GM12872 (cell line): ENCODE data around the gene SARS1.
A peak's percentile ranks its signal among the peaks of the same experiment; 100 is the strongest.

Experiments
- CTCF ChIP-seq: IDR thresholded peaks from 3 replicates; pipeline ENCODE4 v1.5.1; 2011; ENCODE audit warnings: low read depth, mild to moderate bottlenecking, low read length, moderate library complexity; ENCODE audit not compliant: insufficient read depth

The SARS1 gene

DNA sequence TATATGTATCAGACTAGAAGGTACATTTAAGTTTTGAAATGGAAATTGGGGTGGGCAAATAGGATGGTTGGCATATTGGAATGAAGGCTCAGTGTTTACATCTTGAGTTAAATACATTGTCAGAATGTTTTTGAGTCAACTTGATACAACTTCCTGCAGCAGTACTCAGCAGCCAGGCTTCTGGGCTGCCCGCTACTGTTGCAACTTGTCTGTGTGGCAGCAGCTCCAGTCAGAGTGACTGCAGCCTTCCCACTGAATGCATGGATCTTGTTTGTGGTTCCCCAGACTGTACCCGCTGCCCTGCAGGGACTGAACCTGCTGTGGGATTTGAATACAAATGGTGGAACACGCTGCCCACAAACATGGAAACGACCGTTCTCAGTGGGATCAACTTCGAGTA is 24.9 kb upstream of the SARS1 start:
- TF ChIP-seq CTCF: no peak

GRCh38 chr1:109190189-109190588 is 23.5 kb upstream of the SARS1 start:
- no peak for TF ChIP-seq CTCF

DNA sequence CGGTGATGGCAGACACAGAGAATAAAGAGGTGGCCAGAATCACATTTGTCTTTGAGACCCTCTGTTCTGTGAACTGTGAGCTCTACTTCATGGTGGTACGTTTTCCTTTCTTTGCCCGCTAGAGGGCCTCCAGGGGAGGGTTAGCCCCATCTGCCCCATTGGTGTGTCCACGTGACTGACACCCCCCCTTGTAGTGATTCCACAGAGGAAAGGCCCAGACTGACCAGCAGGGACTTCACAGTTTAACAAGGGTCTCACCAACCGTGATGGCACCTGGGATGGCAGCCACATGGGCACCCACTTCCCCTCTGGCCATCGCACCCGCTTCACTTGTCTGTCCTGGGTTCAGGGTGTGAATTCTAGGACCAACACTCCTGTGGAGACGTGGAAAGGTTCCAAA is 22.3 kb upstream of the SARS1 start:
- TF ChIP-seq CTCF: peak; percentile 64

DNA sequence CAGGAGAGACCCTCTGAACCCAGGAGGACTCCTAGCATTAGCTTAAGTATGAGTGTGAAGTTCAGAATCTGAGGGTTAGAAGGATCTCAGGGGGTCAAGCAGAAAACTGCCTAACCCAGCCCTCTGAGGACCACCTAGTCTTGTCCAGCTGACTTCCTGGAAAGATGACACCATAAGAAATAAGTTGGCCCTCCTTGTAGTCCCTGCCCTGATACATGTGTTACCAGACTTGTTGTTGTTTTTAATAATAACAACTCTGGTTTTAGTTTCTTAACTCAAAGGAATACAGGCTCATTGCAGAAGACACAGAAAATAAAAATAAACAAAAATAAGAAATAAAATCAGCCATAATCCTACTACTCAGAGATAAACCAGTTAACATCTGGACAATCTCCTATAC is 21.8 kb upstream of the SARS1 start:
- no peak for TF ChIP-seq CTCF

GRCh38 chr1:109192433-109192832 is 21.3 kb upstream of the SARS1 start:
- TF ChIP-seq CTCF: no peak

GRCh38 chr1:109193653-109194590 is 19.8 kb upstream of the SARS1 start:
- peak; percentile 95 for TF ChIP-seq CTCF

DNA sequence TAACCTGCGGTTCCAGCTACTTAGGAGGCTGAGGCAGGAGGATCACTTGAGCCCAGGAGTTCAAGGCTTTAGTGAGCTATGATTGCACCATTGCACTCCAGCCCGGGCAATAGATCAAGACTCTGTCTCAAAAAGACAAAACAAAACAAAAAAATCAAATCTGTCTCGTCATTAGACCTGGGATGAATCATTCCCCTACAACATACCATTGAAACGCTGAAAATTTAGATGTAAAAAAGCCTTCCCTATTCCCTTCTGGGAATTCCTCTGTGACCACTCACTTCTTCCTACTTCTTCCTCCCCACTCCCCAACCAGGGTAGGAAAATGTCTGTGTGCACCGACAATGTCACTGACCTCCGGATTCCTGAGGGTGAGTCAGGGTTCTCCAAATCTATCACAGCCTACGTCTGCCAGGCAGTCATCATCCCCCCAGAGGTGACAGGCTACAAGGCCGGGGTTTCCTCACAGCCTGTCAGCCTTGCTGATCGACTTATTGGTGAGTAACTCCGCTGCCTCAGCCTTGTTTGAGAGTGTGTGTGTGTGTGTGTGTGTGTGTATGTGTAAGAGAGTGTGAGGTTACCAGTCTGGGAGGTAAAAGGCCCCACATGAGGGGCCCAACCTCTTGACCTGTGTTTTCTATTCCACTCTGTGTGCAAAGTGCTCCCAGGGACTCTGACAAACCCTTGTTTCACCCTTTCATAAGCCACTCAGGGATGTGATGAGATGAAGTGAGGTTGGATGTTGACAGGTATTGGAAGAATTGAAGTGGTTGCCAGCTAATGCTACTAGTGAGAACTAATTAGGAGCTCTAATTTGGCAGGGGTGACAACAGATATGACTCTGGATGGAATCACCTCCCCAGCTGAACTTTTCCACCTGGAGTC is 16.3 kb upstream of the SARS1 start:
- TF ChIP-seq CTCF: no peak
